Fibroblast of gingiva (primary cell): ENCODE measurements around the gene ASTN1.

ENCODE experiments used
- DNase-seq: peaks from one replicate; pipeline ENCODE4 v3.0.0-alpha.2; 2011; ENCODE audit warnings: low read depth

ASTN1 gene

GRCh38 chr1:176837708-176838107, 326.8 kb downstream of the ASTN1 start:
- no peak for DNase-seq

- DNase-seq, result no peak
Measured at GRCh38 chr1:176831150-176831549, 333.4 kb downstream of the ASTN1 start.

GRCh38 chr1:176829261-176829660, 335.3 kb downstream of the ASTN1 start:
- no peak for DNase-seq

- DNase-seq, result no peak
Measured at GRCh38 chr1:176826265-176826664, 338.2 kb downstream of the ASTN1 start.

- no peak for DNase-seq
Measured at GRCh38 chr1:176820391-176821031, 344.0 kb downstream of the ASTN1 start.

GRCh38 chr1:176816232-176816631, 348.3 kb downstream of the ASTN1 start:
- no peak for DNase-seq

- no peak for DNase-seq
Measured at GRCh38 chr1:176815621-176816020, 348.9 kb downstream of the ASTN1 start.

- no peak for DNase-seq
Measured at GRCh38 chr1:176811511-176812288, 352.8 kb downstream of the ASTN1 start.

- DNase-seq, result no peak
Measured at GRCh38 chr1:176809292-176809691, 355.2 kb downstream of the ASTN1 start.
